ENCODE results near the gene HRH1.
"Not testable (repeated sequence)": the region's sequence is repeated elsewhere in the genome, so short reads cannot be mapped to it uniquely, and the experiment has no call there.

HRH1 gene

GRCh38 chr3:11172096-11172690 is 17.9 kb downstream of the HRH1 start:
- TF ChIP-seq, protein P1, sequence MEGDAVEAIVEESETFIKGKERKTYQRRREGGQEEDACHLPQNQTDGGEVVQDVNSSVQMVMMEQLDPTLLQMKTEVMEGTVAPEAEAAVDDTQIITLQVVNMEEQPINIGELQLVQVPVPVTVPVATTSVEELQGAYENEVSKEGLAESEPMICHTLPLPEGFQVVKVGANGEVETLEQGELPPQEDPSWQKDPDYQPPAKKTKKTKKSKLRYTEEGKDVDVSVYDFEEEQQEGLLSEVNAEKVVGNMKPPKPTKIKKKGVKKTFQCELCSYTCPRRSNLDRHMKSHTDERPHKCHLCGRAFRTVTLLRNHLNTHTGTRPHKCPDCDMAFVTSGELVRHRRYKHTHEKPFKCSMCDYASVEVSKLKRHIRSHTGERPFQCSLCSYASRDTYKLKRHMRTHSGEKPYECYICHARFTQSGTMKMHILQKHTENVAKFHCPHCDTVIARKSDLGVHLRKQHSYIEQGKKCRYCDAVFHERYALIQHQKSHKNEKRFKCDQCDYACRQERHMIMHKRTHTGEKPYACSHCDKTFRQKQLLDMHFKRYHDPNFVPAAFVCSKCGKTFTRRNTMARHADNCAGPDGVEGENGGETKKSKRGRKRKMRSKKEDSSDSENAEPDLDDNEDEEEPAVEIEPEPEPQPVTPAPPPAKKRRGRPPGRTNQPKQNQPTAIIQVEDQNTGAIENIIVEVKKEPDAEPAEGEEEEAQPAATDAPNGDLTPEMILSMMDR (conservative IDR thresholded peaks at IDR 0.05; ENCODE audit: low read depth, low read length): no peak
- peak; percentile 44 for DNase-seq (ENCODE audit: low read depth)
- no peak overlapping the region for H3K4me3 ChIP-seq (ENCODE audit: low read depth, low read length)

- TF ChIP-seq, protein P1 (conservative IDR thresholded peaks at IDR 0.05; ENCODE audit: low read depth, low read length): no peak
- no peak for DNase-seq (ENCODE audit: low read depth)
- H3K4me3 ChIP-seq (ENCODE audit: low read depth, low read length): no peak overlapping the region
These were observed 19.7 kb downstream of the HRH1 start for GRCh38 chr3:11173828-11174465.

- TF ChIP-seq, protein P1 (conservative IDR thresholded peaks at IDR 0.05; ENCODE audit: low read depth, low read length): no peak
- H3K4me3 ChIP-seq (ENCODE audit: low read depth, low read length): no peak overlapping the region
- no peak for DNase-seq (ENCODE audit: low read depth)
These were observed 24.1 kb downstream of the HRH1 start for GRCh38 chr3:11178421-11178820.

DNA sequence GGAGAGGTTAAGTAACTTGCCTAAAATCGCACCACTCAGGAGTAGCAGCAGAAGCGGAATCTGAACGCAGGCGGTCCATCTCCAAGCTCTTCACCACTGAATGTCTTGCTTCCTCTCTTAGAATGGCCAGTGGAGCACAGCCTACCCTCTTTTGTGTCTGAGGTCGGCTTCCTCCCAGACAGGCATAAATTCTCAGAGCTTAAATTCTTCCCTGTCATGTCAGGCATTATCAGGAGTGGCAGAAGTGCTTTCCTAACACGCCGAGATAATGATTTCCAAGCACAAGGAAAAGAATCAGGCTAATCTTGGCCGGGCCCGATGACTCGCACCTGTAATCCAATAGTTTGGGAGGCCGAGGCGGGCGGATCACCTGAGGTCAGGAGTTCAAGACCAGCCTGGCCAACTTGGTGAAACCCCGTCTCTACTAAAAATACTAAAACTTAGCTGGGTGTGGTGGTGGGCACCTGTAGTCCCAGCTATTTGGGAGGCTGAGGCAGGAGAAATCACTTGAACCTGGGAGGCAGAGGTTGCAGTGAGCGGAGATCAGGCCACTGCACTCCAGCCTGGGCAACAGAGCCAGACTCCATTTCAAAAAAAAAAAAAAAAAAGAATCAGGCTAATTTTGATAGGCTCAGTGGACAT is 30.2 kb downstream of the HRH1 start:
- H3K4me3 ChIP-seq (ENCODE audit: low read depth, low read length); DNase-seq (ENCODE audit: low read depth): not testable (repeated sequence)

- TF ChIP-seq, protein P1 (conservative IDR thresholded peaks at IDR 0.05; ENCODE audit: low read depth, low read length): no peak
These were observed 30.9 kb downstream of the HRH1 start for GRCh38 chr3:11185144-11185543.

GRCh38 chr3:11185564-11186317 is 31.4 kb downstream of the HRH1 start:
- DNase-seq (ENCODE audit: low read depth): peak; percentile 88
- H3K4me3 ChIP-seq (ENCODE audit: low read depth, low read length): no peak overlapping the region
- TF ChIP-seq, protein P1 (conservative IDR thresholded peaks at IDR 0.05; ENCODE audit: low read depth, low read length): no peak

More at GRCh38 chr3:11185144-11185543, 30.9 kb downstream of the HRH1 start:
- no peak overlapping the region for H3K4me3 ChIP-seq (ENCODE audit: low read depth, low read length)
- no peak for DNase-seq (ENCODE audit: low read depth)

DNA sequence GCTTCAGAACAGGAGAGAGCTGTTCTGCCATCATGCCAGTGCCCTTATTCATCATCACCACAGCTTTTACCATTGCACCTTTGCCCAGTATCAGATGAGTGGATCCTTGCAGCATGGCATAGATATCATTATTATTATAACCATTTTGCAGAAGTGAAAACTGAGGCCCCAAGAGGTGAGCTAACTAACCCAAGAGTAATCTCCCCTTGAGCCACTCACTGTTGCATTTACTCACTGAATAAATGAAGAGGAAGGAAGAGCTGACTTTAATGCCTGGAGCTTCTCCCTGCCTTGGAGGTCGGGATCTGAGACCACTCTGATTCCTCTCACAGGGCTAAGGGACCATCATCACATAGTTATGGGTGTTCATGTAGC is 32.0 kb downstream of the HRH1 start:
- TF ChIP-seq, protein P1 (conservative IDR thresholded peaks at IDR 0.05; ENCODE audit: low read depth, low read length): no peak
- DNase-seq (ENCODE audit: low read depth): no peak
- H3K4me3 ChIP-seq (ENCODE audit: low read depth, low read length): no peak overlapping the region

All from choroid plexus epithelial cell (primary cell).